HG02840 (cell line): ENCODE data around the gene NEMP2.

Source experiments
- ATAC-seq: cut with Tn5 transposase; IDR thresholded peaks from one replicate; pipeline ENCODE4 v1.9.1; 2021; ENCODE audit warnings: mild to moderate bottlenecking, moderate library complexity, moderate number of reproducible peaks; ENCODE audit not compliant: unreplicated experiment, low FRiP score

The NEMP2 gene

DNA sequence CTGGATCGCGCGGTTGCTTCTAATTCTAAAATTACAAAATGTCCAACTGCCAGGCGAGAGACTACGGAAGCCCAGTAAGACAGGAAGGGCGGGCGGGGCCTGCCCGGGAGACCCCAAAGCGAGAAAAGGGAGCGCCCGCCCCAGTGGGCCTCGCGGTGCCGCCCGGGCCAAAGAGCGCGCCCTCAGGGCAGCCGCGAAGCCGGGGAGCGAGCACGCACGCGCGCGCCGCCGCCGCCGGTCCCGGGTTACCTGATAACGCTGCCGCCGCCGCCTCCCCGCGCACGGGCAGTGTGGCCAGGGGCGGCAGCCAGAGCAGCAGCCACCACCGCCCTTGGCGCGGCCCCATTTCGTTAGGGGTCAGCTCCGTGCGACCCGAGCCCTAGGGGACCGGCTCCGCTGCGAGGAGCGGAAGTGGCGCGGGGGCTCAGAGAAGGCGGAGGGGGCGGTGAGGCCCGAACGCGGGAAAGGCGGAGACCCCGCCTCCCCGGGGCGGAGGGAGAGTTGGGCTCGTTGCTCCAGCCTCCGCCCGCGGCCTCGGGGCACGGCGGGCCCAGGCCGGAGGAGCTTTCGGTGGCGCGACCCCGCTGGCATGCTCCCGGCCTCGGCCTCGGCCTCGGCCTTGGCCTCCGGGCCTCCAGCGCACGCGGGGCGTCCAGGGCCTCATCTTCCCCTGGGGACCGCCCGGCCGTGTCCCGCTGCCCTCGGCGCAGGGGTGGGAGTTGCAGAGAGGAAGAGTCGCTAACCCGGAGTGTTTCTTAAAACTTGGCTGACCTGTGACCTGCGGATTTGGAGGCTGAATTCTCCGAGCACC lies at the start of gene NEMP2:
Gene NEMP2, minus strand, starts transcription at position 413 of the 811 bp plus-strand sequence. Its CDS starts 67 bp downstream, at position 346.
- peak; percentile 75 for ATAC-seq

DNA sequence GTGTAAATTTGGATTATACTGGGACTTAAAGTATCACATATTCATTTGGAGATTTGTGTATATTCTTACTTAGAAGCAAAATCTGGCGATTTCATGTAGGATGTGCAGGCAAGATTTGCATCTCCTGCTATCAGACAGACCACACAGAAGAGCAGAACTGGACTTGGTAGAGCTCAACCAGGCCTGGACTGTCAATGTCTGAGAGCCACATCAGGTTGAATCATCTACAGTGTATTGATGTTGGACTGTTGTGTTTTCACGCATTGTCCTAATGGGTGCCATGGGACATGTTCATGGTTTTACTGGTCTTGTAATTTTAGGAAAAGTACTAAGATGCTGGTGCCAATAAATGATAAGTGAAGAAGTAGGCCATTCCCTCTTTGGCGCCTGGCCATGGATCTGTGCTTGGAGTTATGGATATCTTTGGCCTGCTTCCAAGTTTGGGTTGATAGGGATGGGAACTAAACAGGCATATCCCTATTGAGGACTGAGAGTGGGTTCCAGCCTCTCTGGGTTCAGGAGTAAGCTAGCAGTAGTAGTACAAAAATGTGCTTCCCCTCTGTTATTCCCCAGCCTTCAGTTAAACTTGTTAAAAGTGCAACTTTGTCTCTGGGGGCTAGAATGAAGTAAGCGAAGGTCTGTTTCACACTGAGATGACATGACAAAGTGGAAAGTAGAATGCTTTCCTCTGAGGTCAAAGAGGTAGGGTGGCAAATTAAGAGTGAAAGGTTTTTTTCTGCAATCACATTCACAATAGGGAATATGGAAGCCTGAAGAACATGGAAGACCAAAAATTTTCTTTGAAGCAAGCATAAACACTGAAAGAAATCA lies 49.2 kb upstream of the NEMP2 start:
- peak; percentile 71 for ATAC-seq

GRCh38 chr2:190582736-190583506 lies 48.4 kb upstream of the NEMP2 start:
- ATAC-seq, result peak; percentile 56

DNA sequence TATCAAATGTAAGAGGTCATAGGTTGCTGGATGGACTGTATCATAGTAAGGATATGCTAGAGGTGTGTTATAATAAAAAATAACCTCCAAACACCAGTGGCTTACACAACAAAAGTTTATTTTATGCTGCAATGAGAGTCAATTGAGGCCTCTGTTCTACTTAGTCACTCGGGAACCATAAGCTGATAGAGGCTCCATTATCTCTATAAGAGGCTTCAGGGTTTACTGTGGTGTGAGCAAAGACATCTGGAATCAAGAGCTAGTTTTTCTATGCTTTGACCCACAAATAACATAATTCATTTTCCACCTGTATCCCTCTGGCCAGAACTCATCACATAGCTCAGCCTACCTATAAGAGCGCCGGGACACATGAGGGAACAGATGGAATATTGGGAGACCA lies 47.5 kb upstream of the NEMP2 start:
- ATAC-seq, result no peak

DNA sequence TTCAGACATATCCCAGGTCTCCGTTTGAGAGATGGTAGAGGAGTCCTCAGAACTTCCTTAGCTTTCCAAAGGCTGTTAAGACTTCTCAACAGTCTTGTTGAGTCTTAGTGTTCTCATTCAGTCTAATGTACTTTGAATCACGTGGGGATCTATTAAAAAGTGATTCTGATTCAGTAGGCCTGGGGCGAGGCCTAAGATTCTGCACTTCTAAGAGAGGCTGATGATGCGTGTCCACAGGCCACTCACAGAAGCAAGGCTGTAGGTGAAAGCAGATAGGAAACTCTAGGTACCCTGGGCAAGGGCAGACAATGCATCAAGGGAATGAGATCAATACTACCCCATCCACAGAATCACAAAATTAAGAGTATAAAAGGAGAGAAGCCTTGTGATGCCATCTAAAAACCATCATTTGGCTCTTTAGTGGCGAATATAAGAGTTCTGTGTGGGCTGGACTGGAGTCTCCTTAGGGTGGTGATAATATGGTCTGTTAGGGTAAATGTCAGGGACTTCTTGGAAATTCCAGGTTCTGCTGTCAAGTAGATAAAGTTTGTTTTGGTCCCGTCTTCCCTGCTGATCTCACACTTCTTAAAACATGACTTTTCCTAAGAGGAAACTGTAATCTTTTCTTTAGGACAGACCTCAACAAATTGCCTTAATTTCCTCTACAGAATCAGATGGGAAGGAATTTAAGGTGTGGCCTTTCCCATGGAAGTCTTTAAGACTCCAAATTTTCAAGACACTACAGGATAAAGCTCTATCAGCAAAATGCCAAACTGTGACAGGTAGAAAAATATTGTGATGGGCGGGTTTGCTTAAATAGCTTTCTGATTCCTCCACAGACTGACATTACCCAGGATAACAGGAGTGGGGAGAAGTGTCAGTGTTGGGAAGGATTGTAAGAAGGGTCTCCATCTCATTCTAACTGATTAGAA lies 45.7 kb upstream of the NEMP2 start:
- no peak for ATAC-seq

DNA sequence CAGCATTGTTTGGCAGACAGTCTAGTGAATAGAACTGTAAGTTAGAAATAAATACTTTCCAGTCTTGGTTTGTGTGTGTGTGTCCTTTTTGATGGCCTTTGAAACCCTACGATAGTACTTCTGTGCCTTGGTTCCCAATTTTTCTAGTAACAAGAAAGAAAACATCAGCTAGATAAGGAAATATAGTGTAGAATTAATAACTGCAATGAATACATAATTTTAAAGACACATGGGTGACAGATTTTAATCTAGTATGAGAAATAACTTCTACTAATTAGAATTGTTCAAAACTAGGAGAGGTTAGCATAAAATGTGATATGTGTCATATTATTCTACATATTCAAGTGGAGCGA lies 44.5 kb upstream of the NEMP2 start:
- no peak for ATAC-seq

GRCh38 chr2:190578158-190579057 lies 43.9 kb upstream of the NEMP2 start:
- no peak for ATAC-seq

GRCh38 chr2:190576573-190576972 lies 42.1 kb upstream of the NEMP2 start:
- ATAC-seq, result no peak

DNA sequence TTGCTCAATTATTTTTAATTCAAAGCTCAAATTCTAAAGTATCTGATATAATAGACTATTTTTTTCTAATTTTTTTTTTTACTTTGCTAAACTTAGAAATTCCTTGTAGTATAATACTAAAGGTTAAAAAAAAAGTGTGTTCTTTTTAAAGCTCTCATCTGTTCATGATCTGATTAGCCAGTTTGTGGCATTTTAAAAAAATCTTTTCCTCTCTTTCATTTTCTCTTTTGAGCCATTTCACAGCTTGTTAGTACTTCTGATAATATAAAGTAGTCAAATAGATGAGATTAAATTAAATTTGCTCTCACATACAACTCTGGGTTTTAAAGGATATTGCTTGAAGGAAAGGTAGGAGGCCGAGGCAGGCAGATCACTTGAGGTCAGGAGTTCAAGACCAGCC lies 40.7 kb upstream of the NEMP2 start:
- no peak for ATAC-seq

GRCh38 chr2:190574169-190574568 lies 39.6 kb upstream of the NEMP2 start:
- ATAC-seq, result no peak

DNA sequence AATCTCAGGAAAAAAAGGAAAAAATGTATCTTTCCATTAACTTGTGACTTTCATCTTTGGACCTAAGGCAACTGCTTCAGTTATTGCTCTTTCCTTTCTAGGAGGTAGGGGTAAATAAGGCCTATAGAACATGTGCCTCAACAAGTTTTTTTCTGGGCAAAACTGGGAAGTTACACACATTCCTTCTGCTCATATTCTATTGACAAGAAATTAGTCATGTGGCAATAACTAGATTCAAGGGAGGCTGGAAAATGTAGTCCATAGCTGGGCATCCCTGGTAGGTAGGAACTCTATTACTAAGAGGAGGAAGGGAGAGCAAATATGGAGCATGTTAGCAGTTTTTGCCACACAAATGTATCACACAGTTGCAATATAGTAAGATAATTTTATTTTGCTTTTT lies 37.7 kb upstream of the NEMP2 start:
- ATAC-seq, result no peak

- no peak for ATAC-seq
Observed at GRCh38 chr2:190571686-190572085, 37.2 kb upstream of the NEMP2 start.

GRCh38 chr2:190570871-190571270 lies 36.3 kb upstream of the NEMP2 start:
- ATAC-seq, result no peak

DNA sequence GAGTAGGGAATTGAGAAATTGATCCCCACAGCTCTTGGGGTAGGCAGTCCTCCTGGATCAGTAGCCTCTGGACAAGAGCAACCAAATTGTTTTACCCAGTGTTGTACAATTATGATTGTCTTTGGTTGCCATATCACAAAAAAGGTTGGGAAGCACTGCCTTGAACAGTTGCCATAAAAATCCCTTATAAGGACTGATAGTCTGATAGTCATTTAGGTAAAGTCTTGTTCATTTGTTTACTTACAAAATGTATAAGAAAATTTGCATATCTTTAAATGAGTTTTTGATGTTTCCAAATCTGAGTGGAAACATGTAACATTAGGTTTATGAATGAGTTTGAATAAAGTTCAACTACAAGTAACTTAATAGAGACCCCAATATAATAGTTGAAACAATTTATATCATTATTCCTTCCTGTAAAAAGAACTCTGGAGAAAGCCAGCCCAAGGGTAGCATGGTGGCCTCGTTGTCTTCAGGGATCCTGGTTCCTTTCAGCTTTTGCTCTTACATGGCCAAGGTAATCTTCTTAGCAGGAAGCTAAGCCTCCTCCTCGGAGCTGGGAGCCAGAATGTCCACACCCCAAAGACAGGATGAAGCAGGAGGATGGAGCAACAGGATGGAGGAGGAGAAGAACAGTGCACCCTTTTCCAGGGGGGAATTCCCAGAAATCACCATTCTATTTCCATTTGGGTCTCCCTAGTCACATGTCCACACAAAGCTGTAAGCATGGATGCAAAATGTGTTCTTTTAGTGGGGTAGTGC lies 35.7 kb upstream of the NEMP2 start:
- ATAC-seq, result no peak

DNA sequence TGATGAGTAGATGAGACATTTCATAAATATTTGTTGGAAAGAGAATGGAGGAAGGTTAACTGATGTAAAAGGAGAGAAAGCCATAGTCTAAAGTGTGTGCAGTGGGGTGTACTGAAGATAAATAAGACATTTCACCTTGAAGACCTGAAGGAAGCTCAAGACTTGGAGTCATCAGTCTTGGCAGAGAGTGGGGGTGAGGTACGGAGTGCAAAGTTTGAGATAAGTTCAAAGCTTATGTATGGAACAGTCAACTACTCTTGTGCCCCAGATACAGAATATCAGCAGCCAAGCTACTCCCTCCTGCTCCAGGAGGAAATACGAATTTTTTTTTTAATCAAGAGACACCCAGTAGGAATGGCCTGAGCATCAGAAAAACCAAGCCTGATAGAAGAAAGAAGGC lies 30.3 kb upstream of the NEMP2 start:
- no peak for ATAC-seq

DNA sequence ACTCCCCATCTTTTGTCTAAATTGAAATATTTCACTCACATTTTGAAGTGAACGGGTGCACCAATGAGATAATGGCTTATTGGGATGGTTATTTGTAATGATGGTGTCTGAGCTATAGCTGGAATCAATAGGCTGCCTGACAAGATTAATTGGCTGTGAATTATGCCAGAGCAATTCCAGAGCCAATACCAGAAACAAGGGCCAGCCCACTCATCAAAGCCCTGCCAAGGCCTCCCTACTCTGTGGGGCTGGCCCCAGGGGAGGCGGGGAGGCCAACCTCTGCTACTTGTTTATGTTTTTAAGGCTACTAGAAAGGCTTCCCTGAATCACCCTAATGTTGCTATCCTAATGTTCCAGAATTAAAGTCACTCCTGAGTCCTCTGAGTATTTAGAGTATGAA lies 29.1 kb upstream of the NEMP2 start:
- ATAC-seq, result no peak

DNA sequence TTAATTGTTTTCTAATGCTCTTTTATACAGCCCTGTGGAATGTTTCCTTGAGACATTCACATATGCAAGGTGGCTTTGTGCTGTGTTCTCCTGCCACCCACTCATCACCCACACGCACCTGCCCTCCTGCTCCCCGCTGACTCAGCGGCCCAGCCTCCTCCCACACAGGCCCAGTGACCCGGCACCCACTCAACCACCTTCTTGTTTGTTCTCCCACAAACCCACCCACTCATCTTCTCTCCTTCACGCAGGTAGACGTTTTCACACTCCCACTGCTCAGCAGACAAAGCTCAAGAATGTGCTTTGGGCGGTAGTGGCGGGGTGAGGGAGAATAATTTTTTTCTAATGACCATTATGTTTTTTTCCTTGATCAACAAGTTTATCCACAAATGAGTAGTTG lies 28.6 kb upstream of the NEMP2 start:
- ATAC-seq, result no peak

DNA sequence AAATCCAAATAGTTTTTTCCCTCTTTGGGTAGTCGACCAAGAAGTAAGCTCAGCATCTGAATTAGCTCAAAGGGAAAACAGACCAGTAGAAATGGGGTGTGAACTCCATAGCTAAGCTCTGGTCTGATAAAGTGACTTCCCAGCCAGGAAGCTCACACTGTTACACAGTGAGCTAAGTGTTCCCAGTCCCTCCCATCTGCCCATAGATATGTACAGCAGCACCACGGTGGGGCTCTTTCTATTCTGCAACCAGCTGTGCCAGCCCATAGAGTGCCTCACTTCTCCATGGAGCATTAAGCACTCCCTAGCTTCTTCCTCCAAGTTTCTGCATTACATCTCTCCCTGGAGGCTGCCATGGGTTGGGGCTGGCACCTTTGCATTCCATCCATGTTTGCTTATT lies 27.6 kb upstream of the NEMP2 start:
- no peak for ATAC-seq
